GM19397 (cell line): ENCODE results near the gene SORBS2.
"Not testable (repeated sequence)": the region's sequence is repeated elsewhere in the genome, so short reads cannot be mapped to it uniquely, and the experiment has no call there.

ENCODE experiments used
- ATAC-seq: cut with Tn5 transposase; IDR thresholded peaks from one replicate; pipeline ENCODE4 v1.9.1; 2021; ENCODE audit warnings: mild to moderate bottlenecking, moderate library complexity; ENCODE audit not compliant: unreplicated experiment

Gene SORBS2, protein sequence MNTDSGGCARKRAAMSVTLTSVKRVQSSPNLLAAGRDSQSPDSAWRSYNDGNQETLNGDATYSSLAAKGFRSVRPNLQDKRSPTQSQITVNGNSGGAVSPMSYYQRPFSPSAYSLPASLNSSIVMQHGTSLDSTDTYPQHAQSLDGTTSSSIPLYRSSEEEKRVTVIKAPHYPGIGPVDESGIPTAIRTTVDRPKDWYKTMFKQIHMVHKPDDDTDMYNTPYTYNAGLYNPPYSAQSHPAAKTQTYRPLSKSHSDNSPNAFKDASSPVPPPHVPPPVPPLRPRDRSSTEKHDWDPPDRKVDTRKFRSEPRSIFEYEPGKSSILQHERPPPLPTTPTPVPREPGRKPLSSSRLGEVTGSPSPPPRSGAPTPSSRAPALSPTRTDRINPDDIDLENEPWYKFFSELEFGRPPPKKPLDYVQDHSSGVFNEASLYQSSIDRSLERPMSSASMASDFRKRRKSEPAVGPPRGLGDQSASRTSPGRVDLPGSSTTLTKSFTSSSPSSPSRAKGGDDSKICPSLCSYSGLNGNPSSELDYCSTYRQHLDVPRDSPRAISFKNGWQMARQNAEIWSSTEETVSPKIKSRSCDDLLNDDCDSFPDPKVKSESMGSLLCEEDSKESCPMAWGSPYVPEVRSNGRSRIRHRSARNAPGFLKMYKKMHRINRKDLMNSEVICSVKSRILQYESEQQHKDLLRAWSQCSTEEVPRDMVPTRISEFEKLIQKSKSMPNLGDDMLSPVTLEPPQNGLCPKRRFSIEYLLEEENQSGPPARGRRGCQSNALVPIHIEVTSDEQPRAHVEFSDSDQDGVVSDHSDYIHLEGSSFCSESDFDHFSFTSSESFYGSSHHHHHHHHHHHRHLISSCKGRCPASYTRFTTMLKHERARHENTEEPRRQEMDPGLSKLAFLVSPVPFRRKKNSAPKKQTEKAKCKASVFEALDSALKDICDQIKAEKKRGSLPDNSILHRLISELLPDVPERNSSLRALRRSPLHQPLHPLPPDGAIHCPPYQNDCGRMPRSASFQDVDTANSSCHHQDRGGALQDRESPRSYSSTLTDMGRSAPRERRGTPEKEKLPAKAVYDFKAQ (N-terminal part only)

DNA sequence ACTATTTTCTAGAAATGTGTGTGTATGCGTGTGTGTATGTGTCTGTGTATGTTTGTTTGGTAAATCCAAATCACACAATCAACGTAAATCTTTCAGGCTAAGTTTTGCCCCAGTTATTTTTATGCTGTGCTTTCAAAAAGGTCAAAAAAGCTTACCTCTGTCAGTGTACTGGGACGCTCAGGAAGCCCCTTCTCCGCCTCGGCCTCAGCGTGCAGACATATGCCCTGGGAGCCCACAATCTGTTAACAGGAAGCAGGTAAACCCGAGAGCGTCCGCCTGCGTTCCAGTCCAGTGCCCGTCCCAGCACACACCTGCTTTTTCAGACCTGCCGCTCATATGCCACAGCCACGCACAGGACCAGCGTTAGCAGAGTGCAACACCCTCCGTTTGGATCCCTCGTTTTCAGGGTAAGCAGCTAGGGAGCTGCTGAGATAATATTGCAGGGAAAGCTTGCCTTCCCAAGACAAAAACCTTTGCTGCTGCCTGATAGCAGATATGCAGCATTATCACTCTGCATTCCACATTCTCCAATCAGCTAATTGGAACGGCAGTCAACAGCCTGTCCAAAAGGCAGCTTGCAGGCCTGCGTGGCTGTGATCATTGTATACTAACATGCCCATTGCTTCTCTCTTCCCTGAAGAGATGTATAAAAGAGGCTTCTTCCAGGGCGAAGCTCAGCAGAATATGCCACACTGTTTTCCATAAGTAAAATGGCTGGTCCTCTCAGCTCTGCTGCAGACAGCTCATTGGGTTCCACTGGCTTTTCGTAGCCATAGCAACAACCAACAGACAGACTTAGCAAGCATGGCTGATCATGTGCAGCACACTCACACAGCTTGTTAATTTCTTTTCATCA lies at the start of gene SORBS2:
Gene SORBS2, minus strand, starts transcription at position 686 of the 856 bp plus-strand sequence. CDS start 121,623 bp downstream, outside the sequence.
- peak; percentile 90 for ATAC-seq

DNA sequence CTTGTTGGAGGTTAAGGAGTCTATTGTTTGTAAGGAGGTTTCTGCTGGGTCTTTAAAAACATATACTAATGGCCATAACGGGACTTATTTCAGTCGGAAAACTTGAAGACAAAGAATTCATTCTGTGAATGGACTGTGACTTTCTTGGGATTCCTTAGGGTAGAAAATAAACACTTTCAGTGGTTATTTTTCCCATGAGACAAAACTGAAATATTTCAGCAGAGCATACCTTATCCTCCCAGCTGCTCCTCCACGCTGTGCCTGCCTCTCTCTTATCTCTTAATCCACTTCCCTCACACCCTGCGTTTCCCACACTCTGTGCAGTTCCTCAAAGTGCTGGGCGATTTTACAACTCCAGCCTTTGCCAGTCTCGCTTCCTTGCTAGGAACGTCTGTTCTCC lies 47.1 kb upstream of the SORBS2 start:
- no peak for ATAC-seq

DNA sequence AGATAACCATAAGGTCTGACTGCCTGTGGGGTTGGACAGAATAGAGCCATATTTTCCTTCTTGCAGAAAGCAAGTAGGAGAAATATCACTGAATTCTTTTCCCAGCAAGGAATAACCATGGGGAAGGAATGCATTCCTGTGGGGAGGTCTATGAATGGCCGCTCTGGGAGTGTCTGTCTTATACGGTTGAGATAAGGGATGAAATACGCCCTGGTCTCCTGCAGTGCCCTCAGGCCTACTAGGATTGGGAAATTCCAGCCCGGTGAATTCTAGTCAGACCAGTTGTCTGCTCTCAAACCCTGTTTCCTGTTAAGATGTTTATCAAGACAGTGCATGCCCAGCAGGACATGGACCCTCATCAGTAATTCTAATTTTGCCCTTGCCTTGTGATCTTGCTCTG lies 45.6 kb upstream of the SORBS2 start:
- not testable (repeated sequence) for ATAC-seq

DNA sequence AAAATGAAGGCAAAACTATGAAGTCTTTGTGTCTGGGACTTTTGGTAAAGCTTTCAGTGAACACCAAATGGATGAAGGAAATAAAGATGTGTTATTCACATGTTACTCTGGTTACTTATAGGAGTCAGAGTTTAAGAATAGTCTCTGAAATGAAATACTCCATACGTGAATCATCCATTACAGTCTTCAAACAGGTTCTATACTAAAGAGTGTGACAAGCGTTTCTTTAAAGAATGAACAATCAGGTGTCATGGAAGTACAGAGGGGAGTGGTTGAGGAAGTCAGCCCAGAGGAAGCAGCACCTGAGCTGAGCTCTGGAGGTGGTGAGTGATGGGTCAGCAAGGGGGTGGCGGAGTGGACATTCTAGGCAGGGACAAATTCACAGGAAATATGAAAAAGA lies 41.8 kb upstream of the SORBS2 start:
- ATAC-seq = no peak

DNA sequence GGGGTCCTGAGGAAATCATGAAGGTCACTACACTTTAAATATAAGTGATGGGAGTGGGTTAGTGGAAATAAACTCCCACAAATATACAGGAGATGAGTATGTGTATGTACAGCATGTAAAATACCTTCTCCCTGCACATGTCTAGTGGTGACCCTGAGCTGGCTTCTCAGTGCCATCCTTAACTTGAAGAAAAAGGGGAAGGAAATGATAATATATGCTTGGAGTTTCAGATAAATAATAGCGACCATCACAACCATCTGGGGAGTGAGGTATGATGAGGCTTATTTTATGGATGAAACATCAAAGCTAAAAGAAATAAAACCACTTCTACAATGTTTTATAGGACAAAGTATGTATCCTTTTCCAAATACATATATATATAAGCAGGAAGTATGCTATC lies 41.0 kb upstream of the SORBS2 start:
- ATAC-seq = no peak

DNA sequence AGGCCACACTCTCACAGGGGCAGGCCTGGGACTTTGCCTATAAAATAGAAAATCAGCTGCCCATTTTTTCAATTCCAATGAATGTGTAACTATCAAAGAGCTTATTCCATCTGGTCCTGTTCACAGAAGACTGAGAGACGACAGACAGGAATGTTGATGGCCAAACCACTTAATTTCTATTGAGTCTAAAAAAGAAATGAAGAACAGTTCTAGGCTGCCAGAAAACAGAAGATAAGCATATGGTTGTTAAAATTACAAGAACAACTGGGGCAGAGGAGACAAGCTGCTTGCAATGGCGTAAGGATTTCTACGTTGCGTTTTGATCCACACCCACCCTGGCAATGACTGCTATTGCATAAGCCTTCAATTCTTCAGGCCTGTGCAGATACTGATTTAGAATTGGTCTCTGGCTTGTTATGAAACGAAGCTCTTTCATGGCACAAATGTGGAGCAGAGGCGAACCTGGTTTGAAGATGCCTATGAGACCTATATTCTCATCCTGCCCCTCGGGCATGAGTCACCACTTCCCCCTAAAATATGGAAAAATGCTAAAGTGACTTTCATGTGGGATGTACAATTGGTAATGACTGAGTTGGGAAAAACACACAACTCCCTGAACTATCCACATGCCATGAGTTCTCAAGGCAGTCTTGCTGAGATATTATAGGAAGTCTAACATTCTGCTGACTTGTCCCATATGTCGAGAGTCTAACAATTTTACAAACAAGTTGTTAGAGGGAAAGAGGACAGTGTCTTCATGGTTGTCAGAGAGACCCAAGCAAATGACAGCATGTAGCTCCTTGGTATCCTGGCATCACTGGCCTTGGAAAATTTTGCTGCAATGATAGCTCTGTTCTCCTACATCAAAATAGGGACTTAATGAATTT lies 37.9 kb upstream of the SORBS2 start:
- ATAC-seq = no peak

DNA sequence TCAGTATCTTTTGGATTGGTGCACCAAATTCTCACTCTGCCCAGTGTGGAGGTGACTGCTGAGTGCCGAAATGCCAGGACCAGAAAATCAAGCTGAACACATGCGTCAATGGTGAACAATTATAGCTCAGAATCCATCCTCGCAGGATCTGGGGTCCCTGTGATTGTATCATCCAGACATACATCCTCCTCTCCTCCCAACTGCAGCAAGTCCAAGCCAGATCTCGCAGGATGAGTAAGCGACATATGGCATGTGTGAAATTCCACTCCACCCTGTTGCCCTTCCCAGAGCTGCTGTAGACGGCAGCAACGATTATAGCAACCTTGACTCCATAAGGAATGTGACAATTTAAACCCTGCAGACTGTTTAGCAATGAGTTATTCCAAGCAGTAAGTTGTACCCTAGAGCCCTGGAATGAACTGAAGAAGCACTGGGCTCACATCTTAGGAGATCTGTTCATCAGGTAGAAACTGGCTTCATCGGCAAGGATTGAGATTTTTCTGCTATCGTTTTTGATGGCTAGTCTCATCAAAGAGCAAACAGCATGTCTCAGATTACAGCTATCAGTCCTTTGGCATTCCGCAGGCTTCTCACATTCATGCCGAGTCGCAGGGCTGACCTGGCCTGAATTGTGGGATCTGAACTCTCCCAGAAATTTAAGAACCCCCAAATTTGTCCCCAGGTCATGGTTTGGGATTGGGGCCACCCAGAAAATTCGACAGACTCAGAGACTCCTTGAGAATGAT lies 35.5 kb upstream of the SORBS2 start:
- no peak for ATAC-seq

DNA sequence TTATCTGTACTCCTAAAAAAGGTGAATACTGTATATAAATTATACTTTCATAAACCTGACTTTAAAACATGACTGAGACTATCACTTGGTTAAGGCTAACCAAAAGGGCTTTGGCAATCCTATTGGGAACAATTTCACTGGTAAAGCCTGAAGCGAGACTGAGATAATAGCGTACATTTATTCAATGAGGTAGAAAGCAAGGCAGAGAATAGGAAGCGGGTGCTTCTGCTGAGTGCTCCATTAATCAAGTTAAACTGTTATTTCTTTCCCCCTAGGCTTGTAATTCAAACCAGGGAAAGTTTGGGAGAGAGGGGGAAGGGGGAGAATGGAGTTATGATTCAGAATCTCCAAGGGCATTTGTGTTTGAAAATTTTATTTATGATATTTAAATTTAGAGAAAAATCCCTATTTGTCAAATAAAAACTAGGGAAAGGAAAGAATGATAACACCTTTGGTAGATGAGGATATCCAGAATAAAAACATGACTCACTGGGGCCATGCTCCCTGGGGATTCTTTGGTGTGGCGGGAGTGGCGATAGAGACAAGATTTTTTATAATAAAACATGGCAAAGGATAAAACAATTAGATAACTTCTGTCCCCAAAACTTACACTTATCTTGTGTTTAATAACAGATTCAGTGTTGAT lies 34.6 kb upstream of the SORBS2 start:
- ATAC-seq = no peak

DNA sequence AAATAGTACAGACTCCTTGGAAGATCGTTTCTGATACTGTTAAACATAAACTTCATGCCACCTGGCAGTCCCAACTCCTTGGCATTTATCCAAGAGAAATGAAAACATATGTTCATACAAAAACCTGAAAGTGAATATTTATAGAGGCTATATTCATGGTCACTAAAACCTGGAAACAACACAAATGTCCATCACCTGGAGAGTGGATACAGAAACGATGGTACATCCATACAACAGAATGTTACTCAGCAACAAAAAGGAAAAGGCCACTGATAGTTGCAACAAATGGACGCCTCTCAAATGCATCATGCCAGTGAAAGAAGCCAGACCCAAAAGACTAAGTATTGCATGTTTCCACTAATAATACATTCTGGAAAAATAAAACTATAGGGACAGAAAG lies 34.0 kb upstream of the SORBS2 start:
- ATAC-seq = no peak

DNA sequence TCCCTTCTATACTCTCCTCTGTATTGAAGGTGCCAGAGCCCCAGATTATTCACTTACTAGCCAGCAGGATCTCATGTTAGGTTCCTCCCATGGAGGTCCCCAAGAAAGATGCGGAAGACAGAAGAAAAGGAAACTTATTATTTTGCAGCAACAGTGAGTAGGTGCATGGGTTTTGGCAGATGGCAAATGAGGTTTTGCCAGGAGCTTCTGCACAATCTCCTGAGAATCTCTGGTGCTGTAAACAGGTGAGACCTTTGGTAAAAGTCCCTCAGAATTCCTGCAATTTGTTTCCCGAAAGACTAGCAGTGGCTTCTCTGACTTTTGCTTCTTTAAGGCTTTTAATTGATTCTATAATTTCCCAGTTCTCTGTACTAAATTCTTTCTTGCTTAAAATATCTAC lies 29.5 kb upstream of the SORBS2 start:
- no peak for ATAC-seq

DNA sequence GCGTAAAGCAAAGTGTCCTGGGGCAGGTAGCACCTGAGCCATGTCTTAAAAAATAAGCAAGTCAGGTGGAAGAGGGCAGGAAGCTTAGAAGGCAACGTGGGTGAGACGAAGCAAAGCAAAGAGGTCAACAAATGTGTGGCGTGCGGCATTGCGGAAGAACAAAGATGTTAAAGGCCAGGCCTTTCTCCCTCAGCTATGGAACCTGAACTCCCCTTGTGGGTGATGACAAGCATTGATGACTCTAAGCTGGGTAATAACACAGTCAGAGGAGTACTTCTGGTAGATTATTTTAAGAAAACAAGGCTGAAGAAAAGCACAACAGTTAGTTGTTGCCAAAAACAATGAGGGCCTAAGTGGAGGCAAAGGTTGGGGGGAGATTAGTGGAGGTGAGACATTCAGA lies 29.0 kb upstream of the SORBS2 start:
- no peak for ATAC-seq

DNA sequence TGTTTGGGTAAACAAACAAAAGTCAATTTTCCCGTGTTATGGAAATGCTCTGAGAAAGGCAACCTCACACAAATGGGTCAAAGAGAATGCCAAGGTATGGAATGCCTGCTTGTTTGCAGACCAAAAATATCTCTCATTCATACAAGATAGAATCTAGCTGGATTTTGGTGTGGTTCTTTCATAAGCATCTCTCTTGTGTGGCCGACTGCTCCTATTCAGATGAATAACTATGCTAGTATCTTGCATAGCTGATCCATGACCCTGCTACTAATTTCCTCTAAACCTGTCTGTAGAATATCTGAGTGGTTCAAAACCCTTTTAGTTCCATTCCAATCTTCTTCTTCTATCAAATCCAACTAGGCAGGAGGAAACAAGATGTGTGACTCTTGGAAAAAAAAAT lies 28.2 kb upstream of the SORBS2 start:
- no peak for ATAC-seq

DNA sequence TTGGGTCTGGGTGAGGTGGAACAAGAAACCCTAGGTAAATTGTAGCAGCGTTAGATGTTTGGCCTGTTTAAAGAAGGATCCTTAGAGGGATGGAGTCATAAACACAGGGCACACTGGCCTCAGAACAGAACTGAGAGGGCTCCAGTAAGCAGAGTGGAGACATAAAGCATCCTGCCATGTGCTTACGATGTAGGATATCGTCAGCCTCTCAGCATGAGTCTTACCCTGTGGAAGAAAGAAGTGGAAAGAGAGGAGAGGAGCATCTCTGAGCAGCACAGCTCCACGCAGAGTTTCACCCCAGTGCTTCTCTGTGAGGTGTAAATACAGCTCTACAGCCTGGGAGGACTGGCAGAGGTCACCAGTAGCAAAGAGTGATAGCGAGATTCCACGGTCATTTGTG lies 27.8 kb upstream of the SORBS2 start:
- ATAC-seq = no peak

DNA sequence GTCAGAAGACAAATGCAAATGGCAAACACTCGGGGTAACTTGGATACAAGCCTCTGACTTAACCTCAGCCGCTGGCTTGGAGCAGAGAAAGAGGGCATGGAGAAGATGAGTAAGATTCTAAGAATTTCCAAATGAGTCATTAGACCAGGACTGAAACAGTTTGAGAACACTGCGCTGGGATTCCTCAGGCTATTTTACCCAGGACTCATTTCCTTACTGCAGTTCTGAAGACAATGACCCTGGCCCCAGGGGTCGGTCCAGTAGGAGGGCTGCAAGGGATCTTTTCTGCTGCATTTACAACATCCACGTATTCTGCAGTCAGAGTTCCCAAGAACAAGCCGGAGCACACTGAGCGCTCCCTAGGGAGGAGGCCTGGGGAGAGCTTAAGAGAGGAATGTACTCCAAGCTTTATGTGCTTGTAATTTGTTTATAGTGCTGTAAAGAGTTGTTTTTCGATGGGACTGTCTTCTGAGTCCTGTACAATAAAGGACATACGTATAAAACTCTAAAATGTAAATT lies 27.3 kb upstream of the SORBS2 start:
- no peak for ATAC-seq

DNA sequence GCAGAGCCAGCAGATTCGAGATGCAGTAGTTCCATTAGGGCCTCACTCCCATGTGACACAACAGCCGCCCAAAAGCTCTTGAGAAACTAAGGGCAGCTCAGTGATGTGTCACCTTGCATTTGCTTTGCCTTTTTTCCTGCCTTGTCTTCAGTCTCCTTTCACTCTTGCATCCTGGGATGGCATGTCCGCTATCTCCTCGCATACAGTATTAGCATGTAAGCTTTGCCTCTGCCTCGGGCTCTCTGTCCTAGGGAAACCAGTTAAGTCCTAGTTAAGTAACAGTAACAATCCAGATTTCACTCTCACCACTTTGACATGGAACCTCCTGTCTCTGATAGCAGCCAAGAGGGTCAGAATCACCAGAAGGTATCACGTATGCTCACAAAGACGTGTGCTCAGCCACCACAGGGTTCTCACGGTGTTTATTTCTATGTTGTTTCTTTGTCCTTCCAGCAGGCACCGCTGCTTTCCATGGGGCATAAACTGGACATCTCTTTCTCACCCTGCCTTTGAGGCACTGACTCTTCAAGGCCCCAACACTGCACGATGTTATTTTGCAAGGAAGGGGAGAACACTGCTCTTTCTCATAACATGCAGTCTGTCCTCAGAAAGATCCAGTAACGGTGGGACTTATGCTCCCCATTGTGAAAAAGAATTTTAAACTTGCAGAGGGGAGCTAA lies 26.7 kb upstream of the SORBS2 start:
- no peak for ATAC-seq

DNA sequence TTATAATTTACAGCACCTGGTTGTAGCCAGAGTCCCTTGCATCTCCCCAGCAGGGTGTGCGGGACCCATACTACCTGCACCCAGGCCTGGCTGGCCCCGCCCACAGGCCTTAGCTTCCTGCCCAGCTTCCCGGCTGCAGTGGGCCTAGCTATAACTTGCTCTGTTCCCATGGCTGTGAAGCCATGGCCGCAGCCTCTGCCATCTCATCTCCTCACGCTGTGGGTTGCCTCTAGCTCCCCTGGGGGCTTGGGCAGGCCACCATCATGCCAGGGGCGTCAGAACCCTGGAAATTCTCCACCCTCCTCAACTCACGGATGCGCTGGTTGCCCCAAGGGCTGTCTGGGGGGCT lies 26.1 kb upstream of the SORBS2 start:
- ATAC-seq = no peak

DNA sequence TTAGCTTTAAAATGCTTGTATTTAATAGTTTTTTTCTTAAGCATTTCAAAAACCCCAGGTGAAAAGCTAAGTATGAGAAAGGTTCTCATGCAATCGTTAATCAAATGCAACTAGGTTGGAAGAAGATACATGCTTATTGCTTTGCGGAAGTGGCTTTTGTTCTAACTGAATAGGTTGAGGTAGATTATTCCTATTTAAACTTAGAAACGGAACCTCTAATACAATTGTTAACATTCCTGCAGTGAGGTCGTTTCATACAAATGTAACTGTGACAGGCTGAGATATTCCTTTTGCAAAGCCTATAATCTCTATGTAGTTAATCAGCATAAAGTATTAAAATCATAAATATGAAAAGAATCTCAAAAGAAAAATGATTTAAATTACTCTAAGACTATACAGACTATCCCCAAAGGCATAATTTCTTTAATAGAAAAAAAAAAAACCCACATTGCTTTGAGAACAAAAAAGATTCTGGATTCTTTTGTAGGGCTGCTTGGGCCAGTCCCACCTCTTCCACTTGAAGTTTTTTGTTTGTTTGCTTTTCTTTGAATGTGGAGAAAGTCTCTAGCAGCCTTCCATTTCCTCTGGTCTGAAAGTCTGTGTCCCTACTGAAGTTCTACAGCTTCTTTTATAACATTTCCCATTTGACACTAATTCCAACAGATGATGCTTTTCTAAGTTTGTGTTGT lies 25.6 kb upstream of the SORBS2 start:
- ATAC-seq = no peak
